ENCODE results near the gene PCDHB4.
"Not testable (repeated sequence)": the region's sequence is repeated elsewhere in the genome, so short reads cannot be mapped to it uniquely, and the experiment has no call there.

PCDHB4 gene

DNA sequence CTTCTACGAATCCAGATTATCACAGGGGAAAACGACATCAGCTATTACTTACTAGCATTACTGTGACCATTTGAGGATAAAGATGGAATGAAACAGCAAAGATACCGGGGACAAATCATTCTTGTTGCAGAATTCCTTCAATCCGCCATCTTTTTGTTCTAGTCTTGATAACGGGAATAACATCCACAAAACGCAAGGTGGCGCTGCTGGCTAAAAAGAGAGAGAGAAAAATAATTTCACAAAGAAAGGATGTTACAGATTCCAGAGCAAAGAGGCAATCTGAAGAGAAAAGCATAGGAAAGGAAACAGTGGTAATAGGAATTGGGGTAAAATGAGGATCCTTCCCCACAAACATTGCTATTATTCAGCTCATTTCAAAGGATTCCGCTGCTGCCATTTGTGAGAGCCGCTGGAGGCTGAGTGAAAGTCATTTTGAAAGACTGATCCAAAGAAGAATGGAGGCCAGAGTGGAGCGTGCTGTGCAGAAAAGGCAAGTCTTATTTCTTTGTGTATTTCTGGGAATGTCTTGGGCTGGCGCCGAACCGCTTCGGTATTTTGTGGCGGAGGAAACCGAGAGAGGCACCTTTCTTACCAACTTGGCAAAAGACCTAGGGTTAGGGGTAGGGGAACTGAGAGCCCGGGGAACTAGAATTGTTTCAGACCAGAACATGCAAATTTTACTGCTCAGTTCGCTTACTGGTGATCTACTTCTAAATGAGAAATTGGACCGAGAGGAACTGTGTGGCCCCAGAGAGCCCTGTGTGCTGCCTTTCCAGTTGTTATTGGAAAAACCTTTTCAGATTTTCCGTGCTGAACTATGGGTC lies 51.0 kb downstream of the PCDHB4 start, which contains the start of gene PCDHB7:
Gene PCDHB7, plus strand, starts transcription at position 264 of the 824 bp plus-strand sequence. Its CDS starts 192 bp downstream, at position 456.
- no peaks in the 10 kb centered on the region for H4K20me1 ChIP-seq
- H3K9ac ChIP-seq: no peak within 1 kb of the TSS
- H3K27ac ChIP-seq: no peak within 1 kb of the TSS
- no peaks in the 10 kb centered on the region for H3K4me1 ChIP-seq
- no peak for TF ChIP-seq Cebpa-rat (IDR thresholded peaks at IDR 0.05)
- peaks cover 28 to 53% (median 35%) of the 10 kb centered on the region in 11 experiments for H3K9me3 ChIP-seq (replicated peaks in 1 of 11)
- no peak within 1 kb of the TSS for H3K4me3 ChIP-seq
- no peaks in the 10 kb centered on the region for H3K36me3 ChIP-seq
- H3K4me2 ChIP-seq: no peak within 1 kb of the TSS
- no peaks in the 10 kb centered on the region for H3K27me3 ChIP-seq

DNA sequence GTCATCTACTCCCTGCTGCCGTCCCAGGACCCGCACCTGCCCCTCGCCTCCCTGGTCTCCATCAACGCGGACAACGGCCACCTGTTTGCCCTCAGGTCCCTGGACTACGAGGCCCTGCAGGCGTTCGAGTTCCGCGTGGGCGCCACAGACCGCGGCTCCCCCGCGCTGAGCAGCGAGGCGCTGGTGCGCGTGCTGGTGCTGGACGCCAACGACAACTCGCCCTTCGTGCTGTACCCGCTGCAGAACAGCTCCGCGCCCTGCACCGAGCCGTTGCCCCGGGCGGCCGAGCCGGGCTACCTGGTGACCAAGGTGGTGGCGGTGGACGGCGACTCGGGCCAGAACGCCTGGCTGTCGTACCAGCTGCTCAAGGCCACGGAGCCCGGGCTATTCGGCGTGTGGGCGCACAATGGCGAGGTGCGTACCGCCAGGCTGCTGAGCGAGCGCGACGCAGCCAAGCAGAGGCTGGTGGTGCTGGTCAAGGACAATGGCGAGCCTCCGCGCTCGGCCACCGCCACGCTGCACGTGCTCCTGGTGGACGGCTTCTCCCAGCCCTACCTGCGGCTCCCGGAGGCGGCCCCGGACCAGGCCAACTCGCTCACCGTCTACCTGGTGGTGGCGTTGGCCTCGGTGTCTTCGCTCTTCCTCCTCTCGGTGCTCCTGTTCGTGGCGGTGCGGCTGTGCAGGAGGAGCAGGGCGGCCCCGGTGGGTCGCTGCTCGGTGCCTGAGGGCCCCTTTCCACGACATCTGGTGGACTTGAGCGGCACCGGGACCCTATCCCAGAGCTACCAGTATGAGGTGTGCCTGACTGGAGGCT lies 52.9 kb downstream of the PCDHB4 start:
- not testable (repeated sequence) for H3K4me3 ChIP-seq, H4K20me1 ChIP-seq, H3K27ac ChIP-seq, H3K27me3 ChIP-seq, H3K4me2 ChIP-seq, H3K9ac ChIP-seq, H3K4me1 ChIP-seq, H3K36me3 ChIP-seq
- peaks cover 33 to 60% (median 42%) of the 10 kb centered on the region in 11 experiments for H3K9me3 ChIP-seq (replicated peaks in 1 of 11)

Data from BLaER1 treated with 17β-estradiol and CSF1 and Interleukin-3, amounts not matched to agents 10 nM and 100 nM (cell line).